MM.1S (cell line): Measurements from ENCODE around the gene ARL15.

ENCODE experiments used
- DNase-seq: peaks from one replicate; pipeline ENCODE4 v3.0.0-alpha.2; 2015
- H2AFZ ChIP-seq: fragments of 300-600 bp; sonication (generic); 2 replicates; pipeline ENCODE4 v1.6.0; 2016; ENCODE audit warnings: antibody characterized with exemption, low read length
- H3F3A ChIP-seq: fragments of 300-600 bp; sonication (generic); 2 replicates; pipeline ENCODE4 v1.6.1; 2016; ENCODE audit warnings: mild to moderate bottlenecking, antibody characterized with exemption, low read length, moderate library complexity, mixed read lengths; ENCODE audit not compliant: insufficient read depth
- H3K27ac ChIP-seq: fragments of 300-600 bp; sonication (generic); 2 replicates; pipeline ENCODE4 v1.5.1; 2016; ENCODE audit warnings: mild to moderate bottlenecking, low read length
- H3K27me3 ChIP-seq: fragments of 300-600 bp; sonication (generic); replicated peaks from 2 replicates; pipeline ENCODE4 v1.6.0; 2016; ENCODE audit warnings: low read length; ENCODE audit not compliant: insufficient read depth
- H3K36me3 ChIP-seq: fragments of 300-600 bp; sonication (generic); replicated peaks from 2 replicates; pipeline ENCODE4 v1.6.1; 2016; ENCODE audit warnings: mild to moderate bottlenecking, low read length, mixed read lengths; ENCODE audit not compliant: insufficient read depth
- H3K4me1 ChIP-seq: fragments of 300-600 bp; sonication (generic); 2 replicates; pipeline ENCODE4 v1.6.1; 2016; ENCODE audit warnings: low read length, mixed read lengths
- H3K4me2 ChIP-seq: fragments of 300-600 bp; sonication (generic); 2 replicates; pipeline ENCODE4 v1.6.0; 2016; ENCODE audit warnings: low read depth, low read length
- H3K4me3 ChIP-seq: fragments of 300-600 bp; sonication (generic); 2 replicates; pipeline ENCODE4 v1.5.1; 2016; ENCODE audit warnings: low read length, mixed read lengths
- H3K79me2 ChIP-seq: fragments of 300-600 bp; sonication (generic); 2 replicates; pipeline ENCODE4 v1.6.1; 2016; ENCODE audit warnings: mixed run types, low read length, mixed read lengths
- H3K9ac ChIP-seq: fragments of 300-600 bp; sonication (generic); 2 replicates; pipeline ENCODE4 v1.6.1; 2016; ENCODE audit warnings: low read length, mixed read lengths
- H3K9me2 ChIP-seq: fragments of 300-600 bp; sonication (generic); replicated peaks from 2 replicates; pipeline ENCODE4 v1.6.1; 2016; ENCODE audit warnings: mild to moderate bottlenecking, low read length, mixed read lengths; ENCODE audit not compliant: insufficient read depth
- H3K9me3 ChIP-seq: fragments of 300-600 bp; sonication (generic); replicated peaks from 2 replicates; pipeline ENCODE4 v1.6.1; 2016; ENCODE audit warnings: mild to moderate bottlenecking, low read length, mixed read lengths; ENCODE audit not compliant: insufficient read depth
- H4K20me1 ChIP-seq: fragments of 300-600 bp; sonication (generic); 2 replicates; pipeline ENCODE4 v1.6.1; 2016; ENCODE audit warnings: mild to moderate bottlenecking, low read length, moderate library complexity, mixed read lengths; ENCODE audit not compliant: insufficient read depth
- CTCF ChIP-seq: fragments of 300-600 bp; sonication (generic); IDR thresholded peaks from 2 replicates; pipeline ENCODE4 v1.5.1; 2016; ENCODE audit warnings: antibody characterized with exemption, low read length, mixed read lengths
- EZH2 ChIP-seq: fragments of 300-600 bp; sonication (generic); optimal IDR thresholded peaks from 2 replicates; pipeline ENCODE3; 2017; ENCODE audit warnings: low read depth, mild to moderate bottlenecking, antibody characterized with exemption, low read length, mixed read lengths
- EZH2phosphoT487 ChIP-seq: fragments of 300-600 bp; sonication (generic); IDR thresholded peaks from 2 replicates; pipeline ENCODE4 v1.6.1; 2018; ENCODE audit warnings: antibody characterized with exemption, low read length

Gene ARL15

GRCh38 chr5:53902296-53902907 lies 408.0 kb downstream of the ARL15 start:
- no peaks in the 10 kb centered on the region for H3K79me2 ChIP-seq
- no peak overlapping the region for H3K9ac ChIP-seq
- no peak overlapping the region for H2AFZ ChIP-seq
- no peaks in the 10 kb centered on the region for H3K9me2 ChIP-seq
- H3K27me3 ChIP-seq = no peaks in the 10 kb centered on the region
- TF ChIP-seq EZH2phosphoT487 (no peak), EZH2 (no peak), CTCF (no peak)
- H3K36me3 ChIP-seq = no peaks in the 10 kb centered on the region; the same call in 1 of the 2 replicates
- no peaks in the 10 kb centered on the region for H4K20me1 ChIP-seq
- H3K27ac ChIP-seq = no peak overlapping the region
- no peak overlapping the region for H3K4me3 ChIP-seq
- no peaks in the 10 kb centered on the region for H3K9me3 ChIP-seq
- no peak for DNase-seq
- H3F3A ChIP-seq = no peaks in the 10 kb centered on the region
- H3K4me2 ChIP-seq = no peak overlapping the region
- H3K4me1 ChIP-seq = no peaks in the 10 kb centered on the region

GRCh38 chr5:53900677-53901076 lies 409.7 kb downstream of the ARL15 start:
- no peak for DNase-seq
- H3K4me1 ChIP-seq = no peaks in the 10 kb centered on the region
- H3K4me3 ChIP-seq = no peak overlapping the region
- H3K36me3 ChIP-seq = no peaks in the 10 kb centered on the region; the same call in 1 of the 2 replicates
- H3F3A ChIP-seq = no peaks in the 10 kb centered on the region
- H3K9ac ChIP-seq = no peak overlapping the region
- no peak overlapping the region for H3K4me2 ChIP-seq
- TF ChIP-seq EZH2 = no peak
- no peak for TF ChIP-seq EZH2phosphoT487
- TF ChIP-seq CTCF = no peak
- H3K9me2 ChIP-seq = no peaks in the 10 kb centered on the region
- no peak overlapping the region for H3K27ac ChIP-seq
- no peaks in the 10 kb centered on the region for H3K79me2 ChIP-seq
- no peaks in the 10 kb centered on the region for H3K27me3 ChIP-seq
- no peak overlapping the region for H2AFZ ChIP-seq
- no peaks in the 10 kb centered on the region for H3K9me3 ChIP-seq
- no peaks in the 10 kb centered on the region for H4K20me1 ChIP-seq

- Histone ChIP-seq H3K9me3 (no peaks in the 10 kb centered on the region), H3K4me2 (no peak overlapping the region), H3K9ac (no peak overlapping the region), H3K4me3 (no peak overlapping the region), H4K20me1 (no peaks in the 10 kb centered on the region), H3K27ac (no peak overlapping the region), H3K36me3 (no peaks in the 10 kb centered on the region; the same call in 1 of the 2 replicates), H3K4me1 (no peaks in the 10 kb centered on the region), H3K79me2 (no peaks in the 10 kb centered on the region), H3K27me3 (no peaks in the 10 kb centered on the region), H3K9me2 (no peaks in the 10 kb centered on the region), H2AFZ (no peak overlapping the region), H3F3A (no peaks in the 10 kb centered on the region)
- no peak for DNase-seq
- no peak for TF ChIP-seq EZH2
- TF ChIP-seq EZH2phosphoT487 = no peak
- no peak for TF ChIP-seq CTCF
Observed at GRCh38 chr5:53895091-53895683, 415.2 kb downstream of the ARL15 start.
